MCF 10A (cell line): Measurements from ENCODE around the gene CAPZB. TPM values are rescaled to one million over a fixed set of nuclear protein-coding genes. Genes with fewer than 3 reads are reported as not detected.

Source experiments
- BruUV-seq: library from RNA; stranded (reverse); fragments of 400-500 nt; replicated peaks from 2 replicates; lab custom pipeline; 2021; lab: Mats Ljungman, UMichigan
- CTCF ChIA-PET: fragments of 300-600 bp; sonication (Branson Sonifier 250); formaldehyde crosslinking; extraction: SDS; loops from one replicate; lab custom pipeline; 2021; ENCODE audit warnings: antibody characterized with exemption, inconsistent platforms; lab: Yijun Ruan, JAX
- POLR2A ChIA-PET: fragments of 300-600, 350-650 bp; sonication (Branson Sonifier 250); formaldehyde crosslinking; extraction: SDS; loops from one replicate; lab custom pipeline; 2020; ENCODE audit warnings: antibody characterized with exemption, inconsistent platforms; lab: Yijun Ruan, JAX
- DNase-seq: peaks from one replicate; pipeline ENCODE4 v3.0.0-alpha.2; 2018; ENCODE audit not compliant: unreplicated experiment
- H3K27ac Mint-ChIP-seq: one replicate; pipeline ENCODE4 v1.8.0; 2022; ENCODE audit warnings: mild to moderate bottlenecking, low read depth, mixed read lengths; ENCODE audit not compliant: unreplicated experiment
- H3K27me3 Mint-ChIP-seq: one replicate; pipeline ENCODE4 v1.8.0; 2022; ENCODE audit warnings: mixed read lengths; ENCODE audit not compliant: insufficient read depth, unreplicated experiment
- H3K36me3 Mint-ChIP-seq: one replicate; pipeline ENCODE4 v1.8.0; 2022; ENCODE audit warnings: mild to moderate bottlenecking, moderate library complexity, mixed read lengths; ENCODE audit not compliant: insufficient read depth, unreplicated experiment
- H3K4me1 Mint-ChIP-seq: one replicate; pipeline ENCODE4 v1.8.0; 2022; ENCODE audit warnings: mixed read lengths; ENCODE audit not compliant: insufficient read depth, unreplicated experiment
- H3K4me3 Mint-ChIP-seq: one replicate; pipeline ENCODE4 v1.8.0; 2022; ENCODE audit warnings: mild to moderate bottlenecking, moderate library complexity, mixed read lengths; ENCODE audit not compliant: unreplicated experiment
- H3K9me3 Mint-ChIP-seq: one replicate; pipeline ENCODE4 v1.8.0; 2022; ENCODE audit warnings: mixed read lengths; ENCODE audit not compliant: unreplicated experiment
- intact Hi-C: fragments of 100-400 bp; cut with micrococcal nuclease; formaldehyde crosslinking; loops from 2 replicates; pipeline ENCODE4 v1.14.1; 2022
- total RNA-seq: library from RNA; stranded (reverse); gene quantifications from 2 replicates; pipeline ENCODE4 v1.2.3, GENCODE V29; 2022
- TF ChIP-seq, protein P1 (sequence below): fragments of 200-600 bp; IDR thresholded peaks from one replicate; pipeline ENCODE4 v1.8.0; 2022; ENCODE audit warnings: antibody characterized with exemption, mild to moderate bottlenecking; ENCODE audit not compliant: unreplicated experiment

CAPZB gene
- total RNA-seq, 1 experiment from 2014 or later, result 252 TPM

DNA sequence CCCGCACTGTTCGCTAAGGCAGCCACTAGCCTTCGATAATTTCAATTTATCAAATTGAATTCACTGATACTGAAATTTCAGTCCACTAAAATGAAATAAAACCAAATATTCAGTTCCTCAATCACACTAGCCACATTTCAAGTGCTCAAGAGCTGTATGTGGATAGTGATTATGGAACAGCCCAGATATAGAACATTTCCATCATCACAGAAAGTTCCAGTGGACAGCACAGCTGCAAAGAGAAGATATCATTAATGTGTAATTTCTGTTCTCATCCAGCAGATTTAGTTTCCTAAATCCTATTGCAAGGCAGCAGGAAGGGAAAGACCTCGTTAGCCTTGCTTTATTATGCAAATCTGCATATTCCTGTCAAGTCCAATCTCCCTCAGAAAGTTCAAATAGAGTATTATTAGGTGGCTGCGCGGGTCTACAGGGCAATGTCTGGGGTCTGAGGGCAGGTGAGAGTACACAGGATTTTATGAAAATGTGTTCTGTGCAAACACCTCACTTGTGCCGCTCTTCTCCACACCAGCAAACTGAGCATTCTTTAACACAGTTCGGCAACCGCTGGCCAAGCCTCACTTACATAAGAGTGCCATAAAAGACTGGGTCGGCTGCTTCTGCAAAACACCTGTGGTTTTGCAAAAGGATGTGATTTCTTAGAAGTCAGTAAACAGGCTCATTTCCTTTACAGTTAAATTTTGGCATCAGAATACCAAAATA lies 22.4 kb downstream of the CAPZB start:
- Mint-ChIP-seq H3K9me3 (no peaks in the 10 kb centered on the region), H3K4me3 (no peak overlapping the region), H3K27ac (no peak overlapping the region), H3K4me1 (peaks cover 11% of the 10 kb centered on the region), H3K36me3 (peaks cover 15% of the 10 kb centered on the region), H3K27me3 (no peaks in the 10 kb centered on the region)
- no peak for DNase-seq
- intact Hi-C loops, result no loop called here
- ChIA-PET POLR2A (interaction anchor here (0.9 kb wide), 1 partner anchor 20 kb away, joined by 3 read pairs; no protein-coding TSS in a partner anchor), CTCF (interaction anchor here (0.6 to 1.3 kb wide), 3 partner anchors 23 to 119 kb away, joined by 3 read pairs; no protein-coding TSS in a partner anchor)
- TF ChIP-seq, protein P1, sequence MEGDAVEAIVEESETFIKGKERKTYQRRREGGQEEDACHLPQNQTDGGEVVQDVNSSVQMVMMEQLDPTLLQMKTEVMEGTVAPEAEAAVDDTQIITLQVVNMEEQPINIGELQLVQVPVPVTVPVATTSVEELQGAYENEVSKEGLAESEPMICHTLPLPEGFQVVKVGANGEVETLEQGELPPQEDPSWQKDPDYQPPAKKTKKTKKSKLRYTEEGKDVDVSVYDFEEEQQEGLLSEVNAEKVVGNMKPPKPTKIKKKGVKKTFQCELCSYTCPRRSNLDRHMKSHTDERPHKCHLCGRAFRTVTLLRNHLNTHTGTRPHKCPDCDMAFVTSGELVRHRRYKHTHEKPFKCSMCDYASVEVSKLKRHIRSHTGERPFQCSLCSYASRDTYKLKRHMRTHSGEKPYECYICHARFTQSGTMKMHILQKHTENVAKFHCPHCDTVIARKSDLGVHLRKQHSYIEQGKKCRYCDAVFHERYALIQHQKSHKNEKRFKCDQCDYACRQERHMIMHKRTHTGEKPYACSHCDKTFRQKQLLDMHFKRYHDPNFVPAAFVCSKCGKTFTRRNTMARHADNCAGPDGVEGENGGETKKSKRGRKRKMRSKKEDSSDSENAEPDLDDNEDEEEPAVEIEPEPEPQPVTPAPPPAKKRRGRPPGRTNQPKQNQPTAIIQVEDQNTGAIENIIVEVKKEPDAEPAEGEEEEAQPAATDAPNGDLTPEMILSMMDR, result no peak
- BruUV-seq, result no TSS peak

DNA sequence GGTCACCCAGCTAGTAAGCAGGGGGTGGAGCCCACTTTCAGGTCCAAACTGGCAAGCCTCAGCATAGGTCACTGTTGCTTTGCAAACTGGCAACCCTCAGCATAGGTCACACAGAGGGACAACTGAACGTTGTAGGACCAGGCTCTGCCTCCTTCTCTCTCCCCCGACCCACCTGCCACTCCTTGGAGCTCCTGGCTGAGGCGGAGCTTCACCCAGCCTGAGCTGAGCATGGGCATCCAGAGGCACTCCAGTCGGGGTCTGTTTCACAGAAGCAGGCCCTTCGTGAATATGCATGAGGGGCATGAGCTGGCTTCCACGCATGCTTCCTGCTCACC lies 24.2 kb downstream of the CAPZB start:
- ChIA-PET CTCF (interaction anchor here (0.7 to 0.9 kb wide), 2 partner anchors 22 to 70 kb away, joined by 3 read pairs; no protein-coding TSS in a partner anchor), POLR2A (interaction anchor here (1.0 to 1.8 kb wide), 2 partner anchors 9 to 24 kb away, joined by 3 to 6 read pairs; no protein-coding TSS in a partner anchor)
- intact Hi-C loops, result no loop called here
- Mint-ChIP-seq H3K4me3 (no peak overlapping the region), H3K36me3 (peaks cover 15% of the 10 kb centered on the region), H3K27me3 (no peaks in the 10 kb centered on the region), H3K9me3 (no peaks in the 10 kb centered on the region), H3K4me1 (peaks cover 11% of the 10 kb centered on the region), H3K27ac (no peak overlapping the region)
- no TSS peak for BruUV-seq
- TF ChIP-seq, protein P1, result no peak
- DNase-seq, result no peak

DNA sequence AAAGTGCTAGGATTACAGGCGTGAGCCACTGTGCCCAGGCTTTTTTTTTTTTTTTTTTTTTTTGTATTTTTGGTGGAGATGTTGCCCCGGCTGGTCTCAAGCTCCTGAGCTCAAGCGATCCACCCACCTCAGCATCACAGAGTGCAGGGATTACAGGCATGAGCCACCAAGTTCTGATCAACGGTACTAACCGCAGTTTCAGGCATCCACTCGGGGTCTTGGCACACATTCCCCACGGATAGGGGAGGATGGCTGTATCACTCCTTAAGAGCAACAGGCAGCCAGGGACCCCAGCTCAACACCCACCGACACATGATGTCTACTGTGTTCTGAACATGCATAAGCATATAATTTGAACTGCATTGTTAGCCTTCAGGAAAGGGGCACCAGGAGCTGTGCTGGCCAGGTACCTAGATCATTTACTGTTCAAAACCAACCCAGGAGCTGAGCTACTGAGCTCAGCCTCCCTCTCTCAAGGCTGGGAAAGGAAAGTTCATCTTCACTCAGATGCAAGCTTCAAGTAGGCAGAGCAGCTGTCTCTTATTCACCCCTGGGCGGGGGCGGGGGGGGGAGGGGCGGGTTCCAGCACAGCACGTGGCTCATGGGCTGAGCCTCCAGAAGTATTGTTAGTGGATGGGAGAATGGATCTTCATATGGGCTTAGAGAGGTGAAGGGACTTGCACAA lies 24.7 kb downstream of the CAPZB start:
- BruUV-seq, result no TSS peak
- POLR2A ChIA-PET, result interaction anchor here (1.0 to 1.8 kb wide), 2 partner anchors 10 to 24 kb away, joined by 3 to 6 read pairs; no protein-coding TSS in a partner anchor
- no peak for DNase-seq
- no peaks in the 10 kb centered on the region for H3K27me3 Mint-ChIP-seq
- intact Hi-C loops, result no loop called here
- peaks cover 15% of the 10 kb centered on the region for H3K36me3 Mint-ChIP-seq
- TF ChIP-seq, protein P1, result no peak
- H3K4me1 Mint-ChIP-seq, result peaks cover 11% of the 10 kb centered on the region
- no peak overlapping the region for H3K4me3 Mint-ChIP-seq
- CTCF ChIA-PET, result interaction anchor here (0.7 to 0.9 kb wide), 2 partner anchors 22 to 70 kb away, joined by 3 read pairs; no protein-coding TSS in a partner anchor
- H3K27ac Mint-ChIP-seq, result no peak overlapping the region
- H3K9me3 Mint-ChIP-seq, result no peaks in the 10 kb centered on the region

DNA sequence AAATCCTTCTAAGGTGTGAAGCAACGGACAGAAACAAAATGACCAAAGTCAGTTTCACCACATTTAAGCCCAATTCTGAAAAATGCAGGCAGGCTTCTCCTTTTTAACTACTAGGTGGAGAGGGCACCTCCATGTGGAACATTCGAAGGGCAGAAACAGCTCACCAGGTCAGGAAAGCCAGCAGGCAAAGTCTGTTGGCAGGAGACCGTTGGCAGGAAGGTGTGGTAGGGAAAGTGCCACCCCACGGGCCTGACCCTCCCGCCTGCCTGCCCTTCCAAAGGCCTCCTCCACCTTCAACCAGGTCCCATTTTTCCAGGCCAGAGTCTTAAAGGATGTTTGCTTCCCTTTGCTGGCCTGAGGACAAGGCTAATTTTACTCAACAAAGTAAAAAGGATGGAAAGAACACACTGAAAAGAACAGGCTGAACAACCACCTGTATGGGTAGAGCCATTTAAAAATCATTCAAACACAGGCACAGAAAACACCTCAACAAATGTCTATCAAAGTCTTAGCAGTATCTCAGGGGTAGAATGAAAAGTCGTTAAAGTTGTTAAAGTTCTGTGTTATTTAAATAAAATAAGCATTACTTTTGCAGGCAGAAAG lies 26.4 kb downstream of the CAPZB start:
- Mint-ChIP-seq H3K4me3 (no peak overlapping the region), H3K27me3 (no peaks in the 10 kb centered on the region), H3K9me3 (no peaks in the 10 kb centered on the region), H3K4me1 (peaks cover 11% of the 10 kb centered on the region), H3K36me3 (peaks cover 15% of the 10 kb centered on the region), H3K27ac (peak overlapping the region; percentile 25)
- TF ChIP-seq, protein P1, result no peak
- DNase-seq, result no peak
- no TSS peak for BruUV-seq
- CTCF ChIA-PET, result no interaction called here
- POLR2A ChIA-PET, result interaction anchor here (0.6 to 1.0 kb wide), 2 partner anchors 46 to 218 kb away, joined by 3 read pairs; no protein-coding TSS in a partner anchor
- intact Hi-C loops, result no loop called here
